ENCODE results near the gene PTH1R.

PTH1R gene

GRCh38 chr3:46877406-46878125 lies at the start of gene PTH1R:
PTH1R (plus strand) TSS chr3:46877721; CDS start chr3:46883560, 5,839 bp downstream.
- no peaks in the 10 kb centered on the region for H3K36me3 ChIP-seq (ENCODE audit: insufficient read depth, low read length)
- no peak within 1 kb of the TSS for H3K9ac ChIP-seq (ENCODE audit: low read depth, low read length)
- H3K4me1 ChIP-seq (ENCODE audit: insufficient read depth, low read length) = peaks cover 3% of the 10 kb centered on the region; the same call in 1 of the 2 replicates
- H3K9me3 ChIP-seq (ENCODE audit: control insufficient read depth, insufficient read depth, low read length) = no peaks in the 10 kb centered on the region

GRCh38 chr3:46829699-46830208 lies 47.8 kb upstream of the PTH1R start:
- Histone ChIP-seq H3K36me3 (ENCODE audit: insufficient read depth, low read length) (no peaks in the 10 kb centered on the region), H3K9me3 (ENCODE audit: control insufficient read depth, insufficient read depth, low read length) (no peaks in the 10 kb centered on the region), H3K4me1 (ENCODE audit: insufficient read depth, low read length) (no peaks in the 10 kb centered on the region), H3K9ac (ENCODE audit: low read depth, low read length) (no peak overlapping the region)

- Histone ChIP-seq H3K9me3 (ENCODE audit: control insufficient read depth, insufficient read depth, low read length) (no peaks in the 10 kb centered on the region), H3K9ac (ENCODE audit: low read depth, low read length) (no peak overlapping the region), H3K36me3 (ENCODE audit: insufficient read depth, low read length) (no peaks in the 10 kb centered on the region), H3K4me1 (ENCODE audit: insufficient read depth, low read length) (no peaks in the 10 kb centered on the region)
These were observed 46.7 kb upstream of the PTH1R start for GRCh38 chr3:46830801-46831200.

GRCh38 chr3:46831316-46831715 lies 46.2 kb upstream of the PTH1R start:
- Histone ChIP-seq H3K9me3 (ENCODE audit: control insufficient read depth, insufficient read depth, low read length) (no peaks in the 10 kb centered on the region), H3K4me1 (ENCODE audit: insufficient read depth, low read length) (no peaks in the 10 kb centered on the region), H3K9ac (ENCODE audit: low read depth, low read length) (no peak overlapping the region), H3K36me3 (ENCODE audit: insufficient read depth, low read length) (no peaks in the 10 kb centered on the region)

- Histone ChIP-seq H3K9ac (ENCODE audit: low read depth, low read length) (no peak overlapping the region), H3K9me3 (ENCODE audit: control insufficient read depth, insufficient read depth, low read length) (no peaks in the 10 kb centered on the region), H3K36me3 (ENCODE audit: insufficient read depth, low read length) (no peaks in the 10 kb centered on the region), H3K4me1 (ENCODE audit: insufficient read depth, low read length) (no peaks in the 10 kb centered on the region)
These were observed 45.7 kb upstream of the PTH1R start for GRCh38 chr3:46831841-46832240.

- no peaks in the 10 kb centered on the region for H3K4me1 ChIP-seq (ENCODE audit: insufficient read depth, low read length)
- H3K9me3 ChIP-seq (ENCODE audit: control insufficient read depth, insufficient read depth, low read length) = peaks cover 6% of the 10 kb centered on the region; the same call in 1 of the 2 replicates
- no peaks in the 10 kb centered on the region for H3K36me3 ChIP-seq (ENCODE audit: insufficient read depth, low read length)
- H3K9ac ChIP-seq (ENCODE audit: low read depth, low read length) = no peak overlapping the region
These were observed 43.9 kb upstream of the PTH1R start for GRCh38 chr3:46833346-46834300.

GRCh38 chr3:46835054-46835453 lies 42.5 kb upstream of the PTH1R start:
- Histone ChIP-seq H3K9ac (ENCODE audit: low read depth, low read length) (no peak overlapping the region), H3K36me3 (ENCODE audit: insufficient read depth, low read length) (no peaks in the 10 kb centered on the region), H3K9me3 (ENCODE audit: control insufficient read depth, insufficient read depth, low read length) (peaks cover 6% of the 10 kb centered on the region; the same call in 1 of the 2 replicates)

GRCh38 chr3:46835491-46835890 lies 42.0 kb upstream of the PTH1R start:
- Histone ChIP-seq H3K36me3 (ENCODE audit: insufficient read depth, low read length) (no peaks in the 10 kb centered on the region), H3K9me3 (ENCODE audit: control insufficient read depth, insufficient read depth, low read length) (peaks cover 6% of the 10 kb centered on the region; the same call in 1 of the 2 replicates)

More at GRCh38 chr3:46835054-46835453, 42.5 kb upstream of the PTH1R start:
- H3K4me1 ChIP-seq (ENCODE audit: insufficient read depth, low read length) = no peaks in the 10 kb centered on the region

GRCh38 chr3:46838301-46838700 lies 39.2 kb upstream of the PTH1R start:
- Histone ChIP-seq H3K4me1 (ENCODE audit: insufficient read depth, low read length) (no peaks in the 10 kb centered on the region), H3K9me3 (ENCODE audit: control insufficient read depth, insufficient read depth, low read length) (peaks cover 11% of the 10 kb centered on the region; the same call in 1 of the 2 replicates), H3K36me3 (ENCODE audit: insufficient read depth, low read length) (no peaks in the 10 kb centered on the region), H3K9ac (ENCODE audit: low read depth, low read length) (no peak overlapping the region)

More at GRCh38 chr3:46835491-46835890, 42.0 kb upstream of the PTH1R start:
- Histone ChIP-seq H3K9ac (ENCODE audit: low read depth, low read length) (no peak overlapping the region), H3K4me1 (ENCODE audit: insufficient read depth, low read length) (no peaks in the 10 kb centered on the region)

GRCh38 chr3:46840491-46840890 lies 37.0 kb upstream of the PTH1R start:
- Histone ChIP-seq H3K9me3 (ENCODE audit: control insufficient read depth, insufficient read depth, low read length) (peaks cover 11% of the 10 kb centered on the region; the same call in 1 of the 2 replicates), H3K4me1 (ENCODE audit: insufficient read depth, low read length) (peaks cover 4% of the 10 kb centered on the region; the same call in 1 of the 2 replicates), H3K36me3 (ENCODE audit: insufficient read depth, low read length) (no peaks in the 10 kb centered on the region), H3K9ac (ENCODE audit: low read depth, low read length) (no peak overlapping the region)

GRCh38 chr3:46843508-46843907 lies 34.0 kb upstream of the PTH1R start:
- no peaks in the 10 kb centered on the region for H3K36me3 ChIP-seq (ENCODE audit: insufficient read depth, low read length)

GRCh38 chr3:46844397-46844796 lies 33.1 kb upstream of the PTH1R start:
- Histone ChIP-seq H3K4me1 (ENCODE audit: insufficient read depth, low read length) (peaks cover 7% of the 10 kb centered on the region; the same call in 1 of the 2 replicates), H3K36me3 (ENCODE audit: insufficient read depth, low read length) (no peaks in the 10 kb centered on the region), H3K9ac (ENCODE audit: low read depth, low read length) (no peak overlapping the region), H3K9me3 (ENCODE audit: control insufficient read depth, insufficient read depth, low read length) (0 out of 2 replicates have a peak, but pooled peaks cover 6% of the 10 kb centered on the region)

More at GRCh38 chr3:46843508-46843907, 34.0 kb upstream of the PTH1R start:
- H3K9me3 ChIP-seq (ENCODE audit: control insufficient read depth, insufficient read depth, low read length) = 0 out of 2 replicates have a peak, but pooled peaks cover 6% of the 10 kb centered on the region
- H3K4me1 ChIP-seq (ENCODE audit: insufficient read depth, low read length) = peaks cover 4% of the 10 kb centered on the region; the same call in 1 of the 2 replicates
- H3K9ac ChIP-seq (ENCODE audit: low read depth, low read length) = no peak overlapping the region

GRCh38 chr3:46844881-46845312 lies 32.6 kb upstream of the PTH1R start:
- Histone ChIP-seq H3K9me3 (ENCODE audit: control insufficient read depth, insufficient read depth, low read length) (0 out of 2 replicates have a peak, but pooled peaks cover 6% of the 10 kb centered on the region), H3K4me1 (ENCODE audit: insufficient read depth, low read length) (peaks cover 7% of the 10 kb centered on the region; the same call in 1 of the 2 replicates), H3K9ac (ENCODE audit: low read depth, low read length) (peak overlapping the region; percentile 83; the same call in 1 of the 2 replicates), H3K36me3 (ENCODE audit: insufficient read depth, low read length) (no peaks in the 10 kb centered on the region)

GRCh38 chr3:46845397-46845859 lies 32.1 kb upstream of the PTH1R start:
- Histone ChIP-seq H3K9ac (ENCODE audit: low read depth, low read length) (peak overlapping the region; percentile 83), H3K36me3 (ENCODE audit: insufficient read depth, low read length) (no peaks in the 10 kb centered on the region), H3K4me1 (ENCODE audit: insufficient read depth, low read length) (peaks cover 7% of the 10 kb centered on the region; the same call in 1 of the 2 replicates), H3K9me3 (ENCODE audit: control insufficient read depth, insufficient read depth, low read length) (0 out of 2 replicates have a peak, but pooled peaks cover 6% of the 10 kb centered on the region)
